GM23248 (cell line): Measurements from ENCODE around the gene LRRC8E.

Experiments
- EZH2 ChIP-seq: fragments of 200-600 bp; sonication (generic); IDR thresholded peaks from 2 replicates; pipeline ENCODE4 v1.6.1; 2018; ENCODE audit warnings: antibody characterized with exemption, mild to moderate bottlenecking; ENCODE audit not compliant: insufficient read depth, poor library complexity, severe bottlenecking
- EZH2phosphoT487 ChIP-seq: fragments of 200-600 bp; sonication (generic); IDR thresholded peaks from 2 replicates; pipeline ENCODE4 v1.6.1; 2018; ENCODE audit warnings: antibody characterized with exemption, moderate library complexity, mild to moderate bottlenecking, low read depth; ENCODE audit not compliant: insufficient read depth

- TF ChIP-seq EZH2 (no peak), EZH2phosphoT487 (no peak)
Measured at GRCh38 chr19:7940841-7941240, 52.5 kb downstream of the LRRC8E start.
